Medulla oblongata (tissue), 1 donor: ENCODE data around the gene CDYL.

ENCODE experiments used
- DNase-seq: peaks from one replicate; pipeline ENCODE4 v3.0.0-alpha.2; 2015; ENCODE audit errors: extremely low spot score

The CDYL gene

GRCh38 chr6:4964675-4965561, 188.7 kb downstream of the CDYL start:
- no peak for DNase-seq

- DNase-seq = no peak
Observed at GRCh38 chr6:4965562-4966389, 189.6 kb downstream of the CDYL start.

- no peak for DNase-seq
Observed at GRCh38 chr6:4967301-4968030, 191.3 kb downstream of the CDYL start.

- no peak for DNase-seq
Observed at GRCh38 chr6:4969609-4970285, 193.5 kb downstream of the CDYL start.

- DNase-seq = no peak
Observed at GRCh38 chr6:4970739-4971395, 194.7 kb downstream of the CDYL start.

- no peak for DNase-seq
Observed at GRCh38 chr6:4971851-4972250, 195.6 kb downstream of the CDYL start.

GRCh38 chr6:4972438-4972837, 196.2 kb downstream of the CDYL start:
- DNase-seq = no peak

- no peak for DNase-seq
Observed at GRCh38 chr6:4973415-4973814, 197.2 kb downstream of the CDYL start.

GRCh38 chr6:4973982-4974745, 198.0 kb downstream of the CDYL start:
- peak; percentile 54 for DNase-seq

- DNase-seq = no peak
Observed at GRCh38 chr6:4974962-4975361, 198.8 kb downstream of the CDYL start.

GRCh38 chr6:4975506-4975905, 199.3 kb downstream of the CDYL start:
- DNase-seq = no peak

GRCh38 chr6:4977468-4977867, 201.3 kb downstream of the CDYL start:
- no peak for DNase-seq

- no peak for DNase-seq
Observed at GRCh38 chr6:4979426-4979825, 203.2 kb downstream of the CDYL start.

- DNase-seq = no peak
Observed at GRCh38 chr6:4981761-4982160, 205.6 kb downstream of the CDYL start.

GRCh38 chr6:4983322-4983721, 207.1 kb downstream of the CDYL start:
- no peak for DNase-seq

- DNase-seq = no peak
Observed at GRCh38 chr6:4986999-4987398, 210.8 kb downstream of the CDYL start.

GRCh38 chr6:4987432-4987831, 211.2 kb downstream of the CDYL start:
- no peak for DNase-seq

GRCh38 chr6:4994741-4995140, 218.5 kb downstream of the CDYL start:
- DNase-seq = no peak

- no peak for DNase-seq
Observed at GRCh38 chr6:4997862-4998261, 221.7 kb downstream of the CDYL start.

- no peak for DNase-seq
Observed at GRCh38 chr6:4999586-4999985, 223.4 kb downstream of the CDYL start.
